ENCODE measurements around the gene STARD3.
A peak's percentile ranks its signal among the peaks of the same experiment; 100 is the strongest.

Gene STARD3

GRCh38 chr17:39683295-39683939 is 46.5 kb downstream of the STARD3 start:
- H4K8ac ChIP-seq (ENCODE audit: low read depth, low read length), result no peak overlapping the region
- no peak overlapping the region for H2BK15ac ChIP-seq (ENCODE audit: low read length)
- H2BK5ac ChIP-seq (ENCODE audit: low read length), result no peak overlapping the region
- H3K4me3 ChIP-seq (ENCODE audit: low read length in 2 of 2), result no peak overlapping the region
- H2BK120ac ChIP-seq (ENCODE audit: low read depth, low read length), result no peak overlapping the region
- H3K27ac ChIP-seq (replicated peaks; ENCODE audit: low read length), result no peak overlapping the region
- DNase-seq (ENCODE audit: low spot score), result no peak
- H3K14ac ChIP-seq (ENCODE audit: low read length), result no peak overlapping the region
- H3K4me2 ChIP-seq (ENCODE audit: insufficient read depth, low read length, poor library complexity, severe bottlenecking), result no peak overlapping the region
- no peaks in the 10 kb centered on the region for H3K9me3 ChIP-seq (replicated peaks in 1 of 2; ENCODE audit: control insufficient read depth in 2 of 2, insufficient read depth in 1 of 2, low read depth in 1 of 2, low read length in 2 of 2)
- no peak overlapping the region for H3K4ac ChIP-seq (ENCODE audit: low read length)
- H4K91ac ChIP-seq (ENCODE audit: low read depth, low read length, poor library complexity), result no peak overlapping the region
- no peak overlapping the region for H3K23ac ChIP-seq (ENCODE audit: low read depth, low read length, poor library complexity)
- no peak overlapping the region for H3K18ac ChIP-seq (ENCODE audit: low read length)
- H2AFZ ChIP-seq (ENCODE audit: low read length), result no peak overlapping the region
- no peak overlapping the region for H2AK5ac ChIP-seq (ENCODE audit: low read depth, low read length)
- H2BK12ac ChIP-seq (ENCODE audit: low read length), result no peak overlapping the region
- H3K79me1 ChIP-seq (ENCODE audit: low read depth, low read length), result peaks cover 2% of the 10 kb centered on the region
- H3K36me3 ChIP-seq (replicated peaks in 1 of 2; ENCODE audit: control insufficient read depth in 2 of 2, insufficient read depth in 2 of 2, low read length in 2 of 2), result peaks cover 3 to 14% of the 10 kb centered on the region in 2 donors
- H3K4me1 ChIP-seq (ENCODE audit: control insufficient read depth in 2 of 2, insufficient read depth in 1 of 2, low read depth in 1 of 2, low read length in 2 of 2), result peaks cover 0 to 2% of the 10 kb centered on the region in 2 donors
- H3K27me3 ChIP-seq (ENCODE audit: control insufficient read depth in 3 of 3, insufficient read depth in 3 of 3, low read depth in 1 of 3, low read length in 3 of 3), result no peaks in the 10 kb centered on the region
- peak overlapping the region; percentile 14 for H3K9ac ChIP-seq (ENCODE audit: low read depth, low read length, poor library complexity)
- WGBS, 2 donors (ENCODE audit: extremely low coverage in 2 of 2, insufficient read length in 2 of 2, insufficient replicate concordance in 1 of 2), result no CpG with 5 or more reads among the region's 9 CpGs

- Histone ChIP-seq H3K9me3 (replicated peaks in 1 of 2; ENCODE audit: control insufficient read depth in 2 of 2, insufficient read depth in 1 of 2, low read depth in 1 of 2, low read length in 2 of 2) (no peaks in the 10 kb centered on the region), H3K4ac (ENCODE audit: low read length) (no peak overlapping the region), H3K14ac (ENCODE audit: low read length) (no peak overlapping the region), H2AK5ac (ENCODE audit: low read depth, low read length) (no peak overlapping the region), H3K18ac (ENCODE audit: low read length) (no peak overlapping the region), H2BK5ac (ENCODE audit: low read length) (no peak overlapping the region), H3K4me1 (ENCODE audit: control insufficient read depth in 2 of 2, insufficient read depth in 1 of 2, low read depth in 1 of 2, low read length in 2 of 2) (peaks cover 9 to 10% of the 10 kb centered on the region in 2 donors), H2BK15ac (ENCODE audit: low read length) (no peak overlapping the region), H2BK12ac (ENCODE audit: low read length) (no peak overlapping the region), H4K8ac (ENCODE audit: low read depth, low read length) (no peak overlapping the region), H4K91ac (ENCODE audit: low read depth, low read length, poor library complexity) (no peak overlapping the region), H3K9ac (ENCODE audit: low read depth, low read length, poor library complexity) (no peak overlapping the region), H2AFZ (ENCODE audit: low read length) (no peak overlapping the region), H3K79me1 (ENCODE audit: low read depth, low read length) (peaks cover 2% of the 10 kb centered on the region), H3K4me3 (ENCODE audit: low read length in 2 of 2) (peak overlapping the region in 1 of 2 donors; percentile 24), H3K27ac (replicated peaks; ENCODE audit: low read length) (no peak overlapping the region), H3K36me3 (replicated peaks in 1 of 2; ENCODE audit: control insufficient read depth in 2 of 2, insufficient read depth in 2 of 2, low read length in 2 of 2) (peaks cover 3 to 14% of the 10 kb centered on the region in 2 donors), H2BK120ac (ENCODE audit: low read depth, low read length) (no peak overlapping the region), H3K23ac (ENCODE audit: low read depth, low read length, poor library complexity) (no peak overlapping the region), H3K4me2 (ENCODE audit: insufficient read depth, low read length, poor library complexity, severe bottlenecking) (no peak overlapping the region), H3K27me3 (ENCODE audit: control insufficient read depth in 3 of 3, insufficient read depth in 3 of 3, low read depth in 1 of 3, low read length in 3 of 3) (no peaks in the 10 kb centered on the region)
- no CpG with 5 or more reads among the region's 12 CpGs for WGBS, 2 donors (ENCODE audit: extremely low coverage in 2 of 2, insufficient read length in 2 of 2, insufficient replicate concordance in 1 of 2)
- DNase-seq (ENCODE audit: low spot score), result no peak
Measured at GRCh38 chr17:39684369-39685192, 47.6 kb downstream of the STARD3 start.

- Histone ChIP-seq H2BK120ac (ENCODE audit: low read depth, low read length) (no peak overlapping the region), H2BK5ac (ENCODE audit: low read length) (no peak overlapping the region), H3K4ac (ENCODE audit: low read length) (no peak overlapping the region), H3K79me1 (ENCODE audit: low read depth, low read length) (peaks cover 2% of the 10 kb centered on the region), H3K18ac (ENCODE audit: low read length) (no peak overlapping the region), H2AK5ac (ENCODE audit: low read depth, low read length) (no peak overlapping the region), H4K8ac (ENCODE audit: low read depth, low read length) (no peak overlapping the region), H3K4me1 (ENCODE audit: control insufficient read depth in 2 of 2, insufficient read depth in 1 of 2, low read depth in 1 of 2, low read length in 2 of 2) (peaks cover 9 to 10% of the 10 kb centered on the region in 2 donors), H3K27me3 (ENCODE audit: control insufficient read depth in 3 of 3, insufficient read depth in 3 of 3, low read depth in 1 of 3, low read length in 3 of 3) (no peaks in the 10 kb centered on the region), H3K9ac (ENCODE audit: low read depth, low read length, poor library complexity) (no peak overlapping the region), H3K4me3 (ENCODE audit: low read length in 2 of 2) (peak overlapping the region in 1 of 2 donors; percentile 61), H3K23ac (ENCODE audit: low read depth, low read length, poor library complexity) (no peak overlapping the region), H2AFZ (ENCODE audit: low read length) (peak overlapping the region; percentile 97), H4K91ac (ENCODE audit: low read depth, low read length, poor library complexity) (no peak overlapping the region), H3K27ac (replicated peaks; ENCODE audit: low read length) (no peak overlapping the region), H2BK15ac (ENCODE audit: low read length) (no peak overlapping the region), H2BK12ac (ENCODE audit: low read length) (no peak overlapping the region), H3K36me3 (replicated peaks in 1 of 2; ENCODE audit: control insufficient read depth in 2 of 2, insufficient read depth in 2 of 2, low read length in 2 of 2) (peaks cover 3 to 10% of the 10 kb centered on the region in 2 donors), H3K4me2 (ENCODE audit: insufficient read depth, low read length, poor library complexity, severe bottlenecking) (peak overlapping the region; percentile 46), H3K14ac (ENCODE audit: low read length) (no peak overlapping the region), H3K9me3 (replicated peaks in 1 of 2; ENCODE audit: control insufficient read depth in 2 of 2, insufficient read depth in 1 of 2, low read depth in 1 of 2, low read length in 2 of 2) (no peaks in the 10 kb centered on the region)
- no peak for DNase-seq (ENCODE audit: low spot score)
- no CpG with 5 or more reads among the region's 6 CpGs for WGBS, 2 donors (ENCODE audit: extremely low coverage in 2 of 2, insufficient read length in 2 of 2, insufficient replicate concordance in 1 of 2)
Measured at GRCh38 chr17:39687101-39687545, 50.2 kb downstream of the STARD3 start.

Measured in neuronal stem cell (in vitro differentiated cells).